ENCODE results near the gene RNF10. TPM values are rescaled to one million over a fixed set of nuclear protein-coding genes. Genes with fewer than 3 reads are reported as not detected.
A peak's percentile ranks its signal among the peaks of the same experiment; 100 is the strongest.

The RNF10 gene
- total and polyA plus RNA-seq, 9 of the 15 experiments (the other 6 are each of a cell fraction or from before 2014, with no cell fraction given): 43.0 to 139 (median 80.1) TPM

DNA sequence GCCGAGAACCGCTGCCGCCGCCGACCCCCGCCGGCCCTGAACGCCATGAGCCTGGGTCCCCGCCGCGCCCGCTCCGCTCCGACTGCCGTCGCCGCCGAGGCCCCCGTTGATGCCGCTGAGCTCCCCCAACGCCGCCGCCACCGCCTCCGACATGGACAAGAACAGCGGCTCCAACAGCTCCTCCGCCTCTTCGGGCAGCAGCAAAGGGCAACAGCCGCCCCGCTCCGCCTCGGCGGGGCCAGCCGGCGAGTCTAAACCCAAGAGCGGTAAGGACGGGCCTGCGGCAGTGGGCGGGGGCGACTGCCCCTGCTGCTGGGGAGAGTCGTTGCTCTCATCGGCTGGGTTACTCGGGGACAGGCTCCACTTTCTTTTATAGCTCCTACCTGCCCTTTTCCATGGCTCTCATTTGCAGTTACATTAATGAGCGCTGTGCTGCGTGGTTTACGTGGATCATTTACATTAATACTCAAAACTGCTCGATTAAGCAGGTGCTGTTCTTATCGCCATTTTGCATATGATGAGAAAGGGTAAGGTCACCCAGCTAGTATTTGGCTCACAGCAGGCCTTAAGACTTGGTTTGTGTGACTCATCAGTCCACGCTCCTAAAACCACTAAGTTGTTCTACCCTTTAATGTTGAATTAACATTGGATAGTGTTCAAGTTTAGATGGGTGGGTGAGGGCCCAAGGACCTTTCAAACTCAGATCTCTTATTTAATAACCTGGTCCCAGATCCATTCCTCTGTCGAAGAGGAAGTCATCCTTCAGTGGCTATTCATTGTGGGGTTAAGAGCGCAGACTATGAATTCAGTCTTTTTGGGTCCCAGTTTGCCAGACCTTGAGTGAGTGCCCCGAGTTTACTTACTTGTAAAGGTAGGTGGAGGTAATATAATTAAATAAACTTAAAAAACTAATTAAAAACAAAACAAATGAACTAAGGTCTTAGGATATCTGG, 823 bp downstream of the RNF10 start (continued):
- TF ChIP-seq, protein P1, sequence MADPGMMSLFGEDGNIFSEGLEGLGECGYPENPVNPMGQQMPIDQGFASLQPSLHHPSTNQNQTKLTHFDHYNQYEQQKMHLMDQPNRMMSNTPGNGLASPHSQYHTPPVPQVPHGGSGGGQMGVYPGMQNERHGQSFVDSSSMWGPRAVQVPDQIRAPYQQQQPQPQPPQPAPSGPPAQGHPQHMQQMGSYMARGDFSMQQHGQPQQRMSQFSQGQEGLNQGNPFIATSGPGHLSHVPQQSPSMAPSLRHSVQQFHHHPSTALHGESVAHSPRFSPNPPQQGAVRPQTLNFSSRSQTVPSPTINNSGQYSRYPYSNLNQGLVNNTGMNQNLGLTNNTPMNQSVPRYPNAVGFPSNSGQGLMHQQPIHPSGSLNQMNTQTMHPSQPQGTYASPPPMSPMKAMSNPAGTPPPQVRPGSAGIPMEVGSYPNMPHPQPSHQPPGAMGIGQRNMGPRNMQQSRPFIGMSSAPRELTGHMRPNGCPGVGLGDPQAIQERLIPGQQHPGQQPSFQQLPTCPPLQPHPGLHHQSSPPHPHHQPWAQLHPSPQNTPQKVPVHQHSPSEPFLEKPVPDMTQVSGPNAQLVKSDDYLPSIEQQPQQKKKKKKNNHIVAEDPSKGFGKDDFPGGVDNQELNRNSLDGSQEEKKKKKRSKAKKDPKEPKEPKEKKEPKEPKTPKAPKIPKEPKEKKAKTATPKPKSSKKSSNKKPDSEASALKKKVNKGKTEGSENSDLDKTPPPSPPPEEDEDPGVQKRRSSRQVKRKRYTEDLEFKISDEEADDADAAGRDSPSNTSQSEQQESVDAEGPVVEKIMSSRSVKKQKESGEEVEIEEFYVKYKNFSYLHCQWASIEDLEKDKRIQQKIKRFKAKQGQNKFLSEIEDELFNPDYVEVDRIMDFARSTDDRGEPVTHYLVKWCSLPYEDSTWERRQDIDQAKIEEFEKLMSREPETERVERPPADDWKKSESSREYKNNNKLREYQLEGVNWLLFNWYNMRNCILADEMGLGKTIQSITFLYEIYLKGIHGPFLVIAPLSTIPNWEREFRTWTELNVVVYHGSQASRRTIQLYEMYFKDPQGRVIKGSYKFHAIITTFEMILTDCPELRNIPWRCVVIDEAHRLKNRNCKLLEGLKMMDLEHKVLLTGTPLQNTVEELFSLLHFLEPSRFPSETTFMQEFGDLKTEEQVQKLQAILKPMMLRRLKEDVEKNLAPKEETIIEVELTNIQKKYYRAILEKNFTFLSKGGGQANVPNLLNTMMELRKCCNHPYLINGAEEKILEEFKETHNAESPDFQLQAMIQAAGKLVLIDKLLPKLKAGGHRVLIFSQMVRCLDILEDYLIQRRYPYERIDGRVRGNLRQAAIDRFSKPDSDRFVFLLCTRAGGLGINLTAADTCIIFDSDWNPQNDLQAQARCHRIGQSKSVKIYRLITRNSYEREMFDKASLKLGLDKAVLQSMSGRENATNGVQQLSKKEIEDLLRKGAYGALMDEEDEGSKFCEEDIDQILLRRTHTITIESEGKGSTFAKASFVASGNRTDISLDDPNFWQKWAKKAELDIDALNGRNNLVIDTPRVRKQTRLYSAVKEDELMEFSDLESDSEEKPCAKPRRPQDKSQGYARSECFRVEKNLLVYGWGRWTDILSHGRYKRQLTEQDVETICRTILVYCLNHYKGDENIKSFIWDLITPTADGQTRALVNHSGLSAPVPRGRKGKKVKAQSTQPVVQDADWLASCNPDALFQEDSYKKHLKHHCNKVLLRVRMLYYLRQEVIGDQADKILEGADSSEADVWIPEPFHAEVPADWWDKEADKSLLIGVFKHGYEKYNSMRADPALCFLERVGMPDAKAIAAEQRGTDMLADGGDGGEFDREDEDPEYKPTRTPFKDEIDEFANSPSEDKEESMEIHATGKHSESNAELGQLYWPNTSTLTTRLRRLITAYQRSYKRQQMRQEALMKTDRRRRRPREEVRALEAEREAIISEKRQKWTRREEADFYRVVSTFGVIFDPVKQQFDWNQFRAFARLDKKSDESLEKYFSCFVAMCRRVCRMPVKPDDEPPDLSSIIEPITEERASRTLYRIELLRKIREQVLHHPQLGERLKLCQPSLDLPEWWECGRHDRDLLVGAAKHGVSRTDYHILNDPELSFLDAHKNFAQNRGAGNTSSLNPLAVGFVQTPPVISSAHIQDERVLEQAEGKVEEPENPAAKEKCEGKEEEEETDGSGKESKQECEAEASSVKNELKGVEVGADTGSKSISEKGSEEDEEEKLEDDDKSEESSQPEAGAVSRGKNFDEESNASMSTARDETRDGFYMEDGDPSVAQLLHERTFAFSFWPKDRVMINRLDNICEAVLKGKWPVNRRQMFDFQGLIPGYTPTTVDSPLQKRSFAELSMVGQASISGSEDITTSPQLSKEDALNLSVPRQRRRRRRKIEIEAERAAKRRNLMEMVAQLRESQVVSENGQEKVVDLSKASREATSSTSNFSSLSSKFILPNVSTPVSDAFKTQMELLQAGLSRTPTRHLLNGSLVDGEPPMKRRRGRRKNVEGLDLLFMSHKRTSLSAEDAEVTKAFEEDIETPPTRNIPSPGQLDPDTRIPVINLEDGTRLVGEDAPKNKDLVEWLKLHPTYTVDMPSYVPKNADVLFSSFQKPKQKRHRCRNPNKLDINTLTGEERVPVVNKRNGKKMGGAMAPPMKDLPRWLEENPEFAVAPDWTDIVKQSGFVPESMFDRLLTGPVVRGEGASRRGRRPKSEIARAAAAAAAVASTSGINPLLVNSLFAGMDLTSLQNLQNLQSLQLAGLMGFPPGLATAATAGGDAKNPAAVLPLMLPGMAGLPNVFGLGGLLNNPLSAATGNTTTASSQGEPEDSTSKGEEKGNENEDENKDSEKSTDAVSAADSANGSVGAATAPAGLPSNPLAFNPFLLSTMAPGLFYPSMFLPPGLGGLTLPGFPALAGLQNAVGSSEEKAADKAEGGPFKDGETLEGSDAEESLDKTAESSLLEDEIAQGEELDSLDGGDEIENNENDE (IDR thresholded peaks at IDR 0.05; ENCODE audit: low read depth, low read length): no peak
- TF ChIP-seq ZNF232 (CRISPR knock-in tag; IDR thresholded peaks at IDR 0.05) (no peak), GATAD2B (IDR thresholded peaks at IDR 0.05; ENCODE audit: borderline replicate concordance) (no peak), ZNF511 (CRISPR knock-in tag; IDR thresholded peaks at IDR 0.05) (peak; percentile 47; the same call in 1 of the 2 replicates), PTBP1 (IDR thresholded peaks at IDR 0.05; ENCODE audit: low read depth, low read length) (no peak)
- TF ChIP-seq, protein P2, sequence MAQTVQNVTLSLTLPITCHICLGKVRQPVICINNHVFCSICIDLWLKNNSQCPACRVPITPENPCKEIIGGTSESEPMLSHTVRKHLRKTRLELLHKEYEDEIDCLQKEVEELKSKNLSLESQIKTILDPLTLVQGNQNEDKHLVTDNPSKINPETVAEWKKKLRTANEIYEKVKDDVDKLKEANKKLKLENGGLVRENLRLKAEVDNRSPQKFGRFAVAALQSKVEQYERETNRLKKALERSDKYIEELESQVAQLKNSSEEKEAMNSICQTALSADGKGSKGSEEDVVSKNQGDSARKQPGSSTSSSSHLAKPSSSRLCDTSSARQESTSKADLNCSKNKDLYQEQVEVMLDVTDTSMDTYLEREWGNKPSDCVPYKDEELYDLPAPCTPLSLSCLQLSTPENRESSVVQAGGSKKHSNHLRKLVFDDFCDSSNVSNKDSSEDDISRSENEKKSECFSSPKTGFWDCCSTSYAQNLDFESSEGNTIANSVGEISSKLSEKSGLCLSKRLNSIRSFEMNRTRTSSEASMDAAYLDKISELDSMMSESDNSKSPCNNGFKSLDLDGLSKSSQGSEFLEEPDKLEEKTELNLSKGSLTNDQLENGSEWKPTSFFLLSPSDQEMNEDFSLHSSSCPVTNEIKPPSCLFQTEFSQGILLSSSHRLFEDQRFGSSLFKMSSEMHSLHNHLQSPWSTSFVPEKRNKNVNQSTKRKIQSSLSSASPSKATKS (CRISPR knock-in tag; IDR thresholded peaks at IDR 0.05): no peak
- TF ChIP-seq, protein P3, sequence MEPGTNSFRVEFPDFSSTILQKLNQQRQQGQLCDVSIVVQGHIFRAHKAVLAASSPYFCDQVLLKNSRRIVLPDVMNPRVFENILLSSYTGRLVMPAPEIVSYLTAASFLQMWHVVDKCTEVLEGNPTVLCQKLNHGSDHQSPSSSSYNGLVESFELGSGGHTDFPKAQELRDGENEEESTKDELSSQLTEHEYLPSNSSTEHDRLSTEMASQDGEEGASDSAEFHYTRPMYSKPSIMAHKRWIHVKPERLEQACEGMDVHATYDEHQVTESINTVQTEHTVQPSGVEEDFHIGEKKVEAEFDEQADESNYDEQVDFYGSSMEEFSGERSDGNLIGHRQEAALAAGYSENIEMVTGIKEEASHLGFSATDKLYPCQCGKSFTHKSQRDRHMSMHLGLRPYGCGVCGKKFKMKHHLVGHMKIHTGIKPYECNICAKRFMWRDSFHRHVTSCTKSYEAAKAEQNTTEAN (CRISPR knock-in tag; IDR thresholded peaks at IDR 0.05): no peak
- TF ChIP-seq, protein P4, sequence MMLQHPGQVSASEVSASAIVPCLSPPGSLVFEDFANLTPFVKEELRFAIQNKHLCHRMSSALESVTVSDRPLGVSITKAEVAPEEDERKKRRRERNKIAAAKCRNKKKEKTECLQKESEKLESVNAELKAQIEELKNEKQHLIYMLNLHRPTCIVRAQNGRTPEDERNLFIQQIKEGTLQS (IDR thresholded peaks at IDR 0.05): peak; percentile 90
- TF ChIP-seq, protein P4 (CRISPR knock-in tag; conservative IDR thresholded peaks at IDR 0.05): peak; percentile 64; the same call in 1 of the 2 replicates

Measured in K562 (cell line).